HEK293 (cell line): ENCODE measurements around the gene BST1.

Source experiments
- CTCF ChIA-PET: fragments of 350-600 bp; formaldehyde crosslinking; extraction: SDS; loops from one replicate; lab custom pipeline; 2021; ENCODE audit warnings: antibody characterized with exemption; lab: Yijun Ruan, JAX
- POLR2A ChIA-PET: fragments of 300-600 bp; formaldehyde crosslinking; extraction: SDS; loops from one replicate; lab custom pipeline; 2020; ENCODE audit warnings: antibody characterized with exemption, inconsistent platforms; lab: Yijun Ruan, JAX
- H3K27ac ChIP-seq: fragments of 200-500 bp; sonication (Bioruptor generic); 2 replicates; pipeline ENCODE4 v1.5.1; 2014; ENCODE audit warnings: low read depth, low read length, control low read depth, inconsistent platforms; ENCODE audit errors: extremely low read depth
- H3K36me3 ChIP-seq, 2 experiments: fragments of 200-500 bp in 1 of 2; sonication (Bioruptor generic) in 1 of 2; 1 replicate in 1 of 2; 2 replicates in 1 of 2; pipeline ENCODE4 v1.5.1; 2014 to 2017; ENCODE audit warnings: inconsistent platforms in 2 of 2, low read length in 2 of 2; ENCODE audit not compliant: control insufficient read depth in 2 of 2, insufficient read depth in 1 of 2
- H3K4me1 ChIP-seq: fragments of 200-500 bp; sonication (Bioruptor generic); 2 replicates; pipeline ENCODE4 v1.5.1; 2014; ENCODE audit warnings: mild to moderate bottlenecking, low read length, inconsistent platforms; ENCODE audit not compliant: control insufficient read depth, insufficient read depth
- H3K4me3 ChIP-seq: 2 replicates; pipeline ENCODE4 v1.5.1; 2011; ENCODE audit warnings: low read depth, mild to moderate bottlenecking, control low read depth, low read length, moderate library complexity
- H3K9me3 ChIP-seq: fragments of 200-500 bp; sonication (Bioruptor generic); 2 replicates; pipeline ENCODE4 v1.5.1; 2014; ENCODE audit warnings: low read depth, low read length, inconsistent platforms; ENCODE audit not compliant: control insufficient read depth, insufficient read depth
- FEZF1 ChIP-seq: fragments of 450-650 bp; formaldehyde crosslinking; IDR thresholded peaks from 2 replicates; pipeline ENCODE4 v1.5.1; 2016; ENCODE audit warnings: missing biosample characterization, missing genetic modification characterization
- GLI4 ChIP-seq: fragments of 450-650 bp; formaldehyde crosslinking; IDR thresholded peaks from 2 replicates; pipeline ENCODE4 v1.5.1; 2016; ENCODE audit warnings: missing biosample characterization, missing genetic modification characterization
- GLIS2 ChIP-seq: fragments of 450-650 bp; formaldehyde crosslinking; IDR thresholded peaks from 2 replicates; pipeline ENCODE4 v1.5.1; 2016; ENCODE audit warnings: missing biosample characterization, missing genetic modification characterization
- MYNN ChIP-seq: fragments of 450-650 bp; formaldehyde crosslinking; IDR thresholded peaks from 2 replicates; pipeline ENCODE4 v1.5.1; 2016; ENCODE audit warnings: missing biosample characterization, missing genetic modification characterization, borderline replicate concordance
- SALL2 ChIP-seq: fragments of 450-650 bp; formaldehyde crosslinking; IDR thresholded peaks from 2 replicates; pipeline ENCODE4 v1.5.0; 2017; ENCODE audit warnings: missing biosample characterization, mild to moderate bottlenecking, missing genetic modification characterization, borderline replicate concordance
- ZBTB8A ChIP-seq: fragments of 450-650 bp; formaldehyde crosslinking; IDR thresholded peaks from 2 replicates; pipeline ENCODE4 v1.5.1; 2016; ENCODE audit warnings: missing biosample characterization, missing genetic modification characterization
- ZNF114 ChIP-seq: fragments of 450-650 bp; formaldehyde crosslinking; IDR thresholded peaks from 2 replicates; pipeline ENCODE4 v1.5.0; 2017; ENCODE audit warnings: missing biosample characterization, missing genetic modification characterization
- ZNF146 ChIP-seq: fragments of 450-650 bp; formaldehyde crosslinking; IDR thresholded peaks from 2 replicates; pipeline ENCODE4 v1.5.1; 2016; ENCODE audit warnings: missing biosample characterization, missing genetic modification characterization
- ZNF175 ChIP-seq: fragments of 450-650 bp; formaldehyde crosslinking; IDR thresholded peaks from 2 replicates; pipeline ENCODE4 v1.5.1; 2016; ENCODE audit warnings: missing biosample characterization, missing genetic modification characterization
- ZNF274 ChIP-seq, 2 experiments: fragments of 200-500 bp in 1 of 2; fragments of 450-650 bp in 1 of 2; sonication (Bioruptor generic) in 1 of 2; formaldehyde crosslinking in 1 of 2; IDR thresholded peaks; 2 replicates each; pipeline versions ENCODE4 v1.5.1 to v1.6.1; 2014 to 2016; ENCODE audit warnings: borderline replicate concordance in 1 of 2, inconsistent platforms in 1 of 2, low read length in 1 of 2, missing biosample characterization in 1 of 2, missing genetic modification characterization in 1 of 2
- ZNF37A ChIP-seq: fragments of 450-650 bp; IDR thresholded peaks from 2 replicates; pipeline ENCODE4 v1.5.1; 2018; ENCODE audit warnings: missing biosample characterization, missing genetic modification characterization
- ZNF394 ChIP-seq: fragments of 450-650 bp; formaldehyde crosslinking; IDR thresholded peaks from 2 replicates; pipeline ENCODE4 v1.5.1; 2016; ENCODE audit warnings: missing biosample characterization, missing genetic modification characterization, mild to moderate bottlenecking, moderate library complexity, borderline replicate concordance
- ZNF433 ChIP-seq: fragments of 450-650 bp; formaldehyde crosslinking; IDR thresholded peaks from 2 replicates; pipeline ENCODE4 v1.5.1; 2016; ENCODE audit warnings: missing biosample characterization, missing genetic modification characterization, low read depth
- ZNF473 ChIP-seq: fragments of 450-650 bp; formaldehyde crosslinking; IDR thresholded peaks from 2 replicates; pipeline ENCODE4 v1.5.1; 2017; ENCODE audit warnings: missing biosample characterization, missing genetic modification characterization
- ZNF549 ChIP-seq: fragments of 450-650 bp; IDR thresholded peaks from 2 replicates; pipeline ENCODE4 v1.5.1; 2018; ENCODE audit warnings: missing biosample characterization, missing genetic modification characterization, mild to moderate bottlenecking, inconsistent platforms, moderate library complexity
- ZNF555 ChIP-seq: fragments of 450-650 bp; formaldehyde crosslinking; conservative IDR thresholded peaks from 2 replicates; pipeline ENCODE4 v1.5.1; 2017; ENCODE audit warnings: missing biosample characterization, mild to moderate bottlenecking, missing genetic modification characterization, inconsistent platforms
- ZNF596 ChIP-seq: fragments of 450-650 bp; IDR thresholded peaks from 2 replicates; pipeline ENCODE4 v1.5.0; 2018; ENCODE audit warnings: missing biosample characterization, mild to moderate bottlenecking, missing genetic modification characterization, moderate library complexity
- ZNF623 ChIP-seq: fragments of 450-650 bp; formaldehyde crosslinking; IDR thresholded peaks from 2 replicates; pipeline ENCODE4 v1.5.1; 2016; ENCODE audit warnings: missing biosample characterization, missing genetic modification characterization
- ZNF624 ChIP-seq: fragments of 450-650 bp; formaldehyde crosslinking; IDR thresholded peaks from 2 replicates; pipeline ENCODE4 v1.5.1; 2017; ENCODE audit warnings: missing biosample characterization, missing genetic modification characterization
- ZNF777 ChIP-seq: fragments of 450-650 bp; formaldehyde crosslinking; IDR thresholded peaks from 2 replicates; pipeline ENCODE4 v1.5.1; 2017; ENCODE audit warnings: missing biosample characterization, missing genetic modification characterization, borderline replicate concordance
- ZNF792 ChIP-seq: fragments of 450-650 bp; formaldehyde crosslinking; IDR thresholded peaks from 2 replicates; pipeline ENCODE4 v1.5.1; 2016; ENCODE audit warnings: missing biosample characterization, missing genetic modification characterization
- ZSCAN23 ChIP-seq: fragments of 450-650 bp; formaldehyde crosslinking; IDR thresholded peaks from 2 replicates; pipeline ENCODE4 v1.5.1; 2016; ENCODE audit warnings: missing biosample characterization, missing genetic modification characterization
- TF ChIP-seq, protein P1 (sequence below): fragments of 450-650 bp; formaldehyde crosslinking; IDR thresholded peaks from 2 replicates; pipeline ENCODE4 v1.5.1; 2016; ENCODE audit warnings: missing biosample characterization, missing genetic modification characterization, borderline replicate concordance
- TF ChIP-seq, protein P2 (sequence below): fragments of 450-650 bp; formaldehyde crosslinking; IDR thresholded peaks from 2 replicates; pipeline ENCODE4 v1.5.1; 2017; ENCODE audit warnings: missing biosample characterization, mild to moderate bottlenecking, missing genetic modification characterization, moderate library complexity
- TF ChIP-seq, protein P3 (sequence below): fragments of 450-650 bp; IDR thresholded peaks from 2 replicates; pipeline ENCODE4 v1.5.1; 2018; ENCODE audit warnings: missing biosample characterization, mild to moderate bottlenecking, missing genetic modification characterization

BST1 gene

GRCh38 chr4:15740764-15741404, 38.0 kb downstream of the BST1 start:
- CTCF ChIA-PET: interaction anchor here (0.7 to 1.3 kb wide), 3 partner anchors 16 to 65 kb away, joined by 3 to 5 read pairs (median 4); no protein-coding TSS in a partner anchor
- H3K4me3 ChIP-seq: no peak overlapping the region
- no peaks in the 10 kb centered on the region for H3K4me1 ChIP-seq
- no peaks in the 10 kb centered on the region for H3K9me3 ChIP-seq
- TF ChIP-seq ZNF792 (tag by site-specific recombination) (no peak), GLIS2 (no peak), ZNF777 (tag by site-specific recombination) (no peak), ZNF555 (tag by site-specific recombination) (no peak), ZSCAN23 (tag by site-specific recombination) (no peak), ZNF114 (no peak), GLI4 (tag by site-specific recombination) (no peak), ZNF433 (no peak), FEZF1 (no peak), SALL2 (tag by site-specific recombination) (no peak), ZNF473 (tag by site-specific recombination) (no peak), ZNF596 (tag by site-specific recombination) (no peak)
- TF ChIP-seq, all 188 proteins: peak for 0
- POLR2A ChIA-PET: no interaction called here
- Histone ChIP-seq H3K36me3 (no peaks in the 10 kb centered on the region), H3K27ac (no peak overlapping the region)

DNA sequence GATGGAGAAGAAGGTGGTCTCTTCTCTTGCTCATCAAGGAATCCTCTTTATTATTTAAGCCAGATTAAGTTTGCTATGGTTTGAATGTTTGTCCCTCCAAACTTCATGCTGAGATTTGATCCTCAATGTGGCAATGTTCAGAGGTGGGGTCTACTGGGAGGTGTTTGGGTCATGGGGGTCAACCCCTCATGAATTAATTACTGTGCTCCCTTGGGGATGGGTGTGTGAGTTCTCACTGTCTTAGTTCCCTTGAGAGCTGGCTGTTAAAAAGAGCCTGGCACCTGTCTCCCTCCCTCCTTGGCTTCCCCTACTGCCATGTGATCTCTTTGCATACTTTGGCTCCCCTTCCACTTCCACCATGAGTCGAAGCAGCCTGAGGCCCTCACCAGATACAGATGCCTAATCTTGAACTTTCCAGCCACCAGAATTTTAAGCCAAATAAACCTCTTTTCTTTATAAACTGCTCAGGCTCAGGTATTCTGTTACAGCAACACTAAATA, 39.3 kb downstream of the BST1 start:
- no peak overlapping the region for H3K27ac ChIP-seq
- TF ChIP-seq MYNN (no peak), ZNF274 (IDR thresholded peaks at IDR 0.05; ENCODE audit: low read length) (no peak), ZNF274 (tag by site-specific recombination; IDR thresholded peaks at IDR 0.05; ENCODE audit: borderline replicate concordance) (peak; percentile 53; the same call in 1 of the 2 replicates)
- TF ChIP-seq, protein P1, sequence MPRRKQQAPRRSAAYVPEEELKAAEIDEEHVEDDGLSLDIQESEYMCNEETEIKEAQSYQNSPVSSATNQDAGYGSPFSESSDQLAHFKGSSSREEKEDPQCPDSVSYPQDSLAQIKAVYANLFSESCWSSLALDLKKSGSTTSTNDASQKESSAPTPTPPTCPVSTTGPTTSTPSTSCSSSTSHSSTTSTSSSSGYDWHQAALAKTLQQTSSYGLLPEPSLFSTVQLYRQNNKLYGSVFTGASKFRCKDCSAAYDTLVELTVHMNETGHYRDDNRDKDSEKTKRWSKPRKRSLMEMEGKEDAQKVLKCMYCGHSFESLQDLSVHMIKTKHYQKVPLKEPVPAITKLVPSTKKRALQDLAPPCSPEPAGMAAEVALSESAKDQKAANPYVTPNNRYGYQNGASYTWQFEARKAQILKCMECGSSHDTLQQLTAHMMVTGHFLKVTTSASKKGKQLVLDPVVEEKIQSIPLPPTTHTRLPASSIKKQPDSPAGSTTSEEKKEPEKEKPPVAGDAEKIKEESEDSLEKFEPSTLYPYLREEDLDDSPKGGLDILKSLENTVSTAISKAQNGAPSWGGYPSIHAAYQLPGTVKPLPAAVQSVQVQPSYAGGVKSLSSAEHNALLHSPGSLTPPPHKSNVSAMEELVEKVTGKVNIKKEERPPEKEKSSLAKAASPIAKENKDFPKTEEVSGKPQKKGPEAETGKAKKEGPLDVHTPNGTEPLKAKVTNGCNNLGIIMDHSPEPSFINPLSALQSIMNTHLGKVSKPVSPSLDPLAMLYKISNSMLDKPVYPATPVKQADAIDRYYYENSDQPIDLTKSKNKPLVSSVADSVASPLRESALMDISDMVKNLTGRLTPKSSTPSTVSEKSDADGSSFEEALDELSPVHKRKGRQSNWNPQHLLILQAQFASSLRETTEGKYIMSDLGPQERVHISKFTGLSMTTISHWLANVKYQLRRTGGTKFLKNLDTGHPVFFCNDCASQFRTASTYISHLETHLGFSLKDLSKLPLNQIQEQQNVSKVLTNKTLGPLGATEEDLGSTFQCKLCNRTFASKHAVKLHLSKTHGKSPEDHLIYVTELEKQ (tag by site-specific recombination): no peak
- no peaks in the 10 kb centered on the region for H3K4me1 ChIP-seq
- no peak overlapping the region for H3K4me3 ChIP-seq
- ChIA-PET CTCF (interaction anchor here (0.7 kb wide), 1 partner anchor 9 kb away, joined by 4 read pairs; no protein-coding TSS in a partner anchor), POLR2A (no interaction called here)
- H3K9me3 ChIP-seq: no peaks in the 10 kb centered on the region
- no peaks in the 10 kb centered on the region for H3K36me3 ChIP-seq

DNA sequence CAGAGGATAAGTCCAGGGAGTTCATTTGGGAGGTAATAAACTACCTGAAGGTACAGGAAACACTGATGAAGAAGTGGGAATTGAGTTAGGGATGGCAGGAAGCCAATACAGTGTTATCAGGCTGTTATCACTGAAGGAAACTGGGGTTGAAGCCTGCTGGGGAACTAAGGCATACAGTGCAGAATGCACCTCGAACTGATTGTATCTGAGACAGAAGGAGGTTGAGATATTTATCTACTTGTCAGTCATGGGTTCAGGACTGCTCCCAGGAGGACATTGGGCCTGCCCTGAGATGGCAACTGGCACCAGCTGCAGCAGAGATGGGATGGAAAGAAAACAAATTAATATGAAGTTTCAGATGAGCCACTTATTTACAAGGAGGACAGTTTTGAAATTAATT, 39.8 kb downstream of the BST1 start:
- no peaks in the 10 kb centered on the region for H3K9me3 ChIP-seq
- CTCF ChIA-PET: no interaction called here
- POLR2A ChIA-PET: no interaction called here
- no peak for TF ChIP-seq ZNF624
- TF ChIP-seq, protein P2, sequence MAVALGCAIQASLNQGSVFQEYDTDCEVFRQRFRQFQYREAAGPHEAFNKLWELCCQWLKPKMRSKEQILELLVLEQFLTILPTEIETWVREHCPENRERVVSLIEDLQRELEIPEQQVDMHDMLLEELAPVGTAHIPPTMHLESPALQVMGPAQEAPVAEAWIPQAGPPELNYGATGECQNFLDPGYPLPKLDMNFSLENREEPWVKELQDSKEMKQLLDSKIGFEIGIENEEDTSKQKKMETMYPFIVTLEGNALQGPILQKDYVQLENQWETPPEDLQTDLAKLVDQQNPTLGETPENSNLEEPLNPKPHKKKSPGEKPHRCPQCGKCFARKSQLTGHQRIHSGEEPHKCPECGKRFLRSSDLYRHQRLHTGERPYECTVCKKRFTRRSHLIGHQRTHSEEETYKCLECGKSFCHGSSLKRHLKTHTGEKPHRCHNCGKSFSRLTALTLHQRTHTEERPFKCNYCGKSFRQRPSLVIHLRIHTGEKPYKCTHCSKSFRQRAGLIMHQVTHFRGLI (tag by site-specific recombination): no peak
- no peak for TF ChIP-seq ZNF549
- TF ChIP-seq ZNF37A (tag by site-specific recombination): no peak
- TF ChIP-seq ZNF175: no peak
- TF ChIP-seq, protein P3, sequence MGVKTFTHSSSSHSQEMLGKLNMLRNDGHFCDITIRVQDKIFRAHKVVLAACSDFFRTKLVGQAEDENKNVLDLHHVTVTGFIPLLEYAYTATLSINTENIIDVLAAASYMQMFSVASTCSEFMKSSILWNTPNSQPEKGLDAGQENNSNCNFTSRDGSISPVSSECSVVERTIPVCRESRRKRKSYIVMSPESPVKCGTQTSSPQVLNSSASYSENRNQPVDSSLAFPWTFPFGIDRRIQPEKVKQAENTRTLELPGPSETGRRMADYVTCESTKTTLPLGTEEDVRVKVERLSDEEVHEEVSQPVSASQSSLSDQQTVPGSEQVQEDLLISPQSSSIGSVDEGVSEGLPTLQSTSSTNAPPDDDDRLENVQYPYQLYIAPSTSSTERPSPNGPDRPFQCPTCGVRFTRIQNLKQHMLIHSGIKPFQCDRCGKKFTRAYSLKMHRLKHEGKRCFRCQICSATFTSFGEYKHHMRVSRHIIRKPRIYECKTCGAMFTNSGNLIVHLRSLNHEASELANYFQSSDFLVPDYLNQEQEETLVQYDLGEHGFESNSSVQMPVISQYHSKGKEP (tag by site-specific recombination): no peak
- TF ChIP-seq ZBTB8A (tag by site-specific recombination): no peak
- TF ChIP-seq ZNF623: no peak
- no peak for TF ChIP-seq ZNF146 (tag by site-specific recombination)
- TF ChIP-seq ZNF394 (tag by site-specific recombination): no peak

More for the DNA sequence above, 39.8 kb downstream of the BST1 start:
- H3K4me1 ChIP-seq: no peaks in the 10 kb centered on the region
- H3K27ac ChIP-seq: no peak overlapping the region
- H3K36me3 ChIP-seq: no peaks in the 10 kb centered on the region
- H3K4me3 ChIP-seq: no peak overlapping the region
